A673 (cell line): ENCODE data around the gene PDE10A.

Experiments
- EZH2 ChIP-seq: fragments of 200-600 bp; sonication (generic); IDR thresholded peaks from 2 replicates; pipeline ENCODE4 v1.6.1; 2017; ENCODE audit warnings: borderline replicate concordance, low read depth, mild to moderate bottlenecking, mixed read lengths, antibody characterized with exemption, low read length; ENCODE audit not compliant: poor library complexity, severe bottlenecking
- TF ChIP-seq, protein P1 (sequence below): fragments of 300-800, 200-600 bp; sonication (generic); conservative IDR thresholded peaks from 2 replicates; pipeline ENCODE4 v1.5.1; 2017; ENCODE audit warnings: low read depth, mild to moderate bottlenecking, antibody characterized with exemption, low read length, moderate library complexity, mixed read lengths

DNA sequence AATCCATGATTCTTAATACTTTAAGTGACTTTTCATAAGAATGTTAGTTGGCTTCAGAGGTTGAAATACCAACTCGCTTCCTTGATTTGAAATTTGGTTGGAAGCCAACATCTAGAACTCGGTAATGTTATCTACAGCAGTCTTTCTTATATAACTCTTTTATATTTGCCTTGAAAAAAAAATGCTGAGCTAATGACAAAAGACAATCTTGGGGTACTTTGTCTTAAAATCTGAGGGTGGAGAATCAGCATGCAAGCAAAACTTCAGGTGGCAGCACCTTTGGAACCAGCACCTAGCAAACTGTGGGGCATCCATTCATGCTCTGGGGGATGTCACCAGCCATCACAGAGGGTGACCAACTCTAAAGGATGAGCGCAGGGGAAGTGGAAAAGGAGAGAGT lies 76.3 kb downstream of the PDE10A start:
- TF ChIP-seq EZH2, result no peak
- TF ChIP-seq, protein P1, sequence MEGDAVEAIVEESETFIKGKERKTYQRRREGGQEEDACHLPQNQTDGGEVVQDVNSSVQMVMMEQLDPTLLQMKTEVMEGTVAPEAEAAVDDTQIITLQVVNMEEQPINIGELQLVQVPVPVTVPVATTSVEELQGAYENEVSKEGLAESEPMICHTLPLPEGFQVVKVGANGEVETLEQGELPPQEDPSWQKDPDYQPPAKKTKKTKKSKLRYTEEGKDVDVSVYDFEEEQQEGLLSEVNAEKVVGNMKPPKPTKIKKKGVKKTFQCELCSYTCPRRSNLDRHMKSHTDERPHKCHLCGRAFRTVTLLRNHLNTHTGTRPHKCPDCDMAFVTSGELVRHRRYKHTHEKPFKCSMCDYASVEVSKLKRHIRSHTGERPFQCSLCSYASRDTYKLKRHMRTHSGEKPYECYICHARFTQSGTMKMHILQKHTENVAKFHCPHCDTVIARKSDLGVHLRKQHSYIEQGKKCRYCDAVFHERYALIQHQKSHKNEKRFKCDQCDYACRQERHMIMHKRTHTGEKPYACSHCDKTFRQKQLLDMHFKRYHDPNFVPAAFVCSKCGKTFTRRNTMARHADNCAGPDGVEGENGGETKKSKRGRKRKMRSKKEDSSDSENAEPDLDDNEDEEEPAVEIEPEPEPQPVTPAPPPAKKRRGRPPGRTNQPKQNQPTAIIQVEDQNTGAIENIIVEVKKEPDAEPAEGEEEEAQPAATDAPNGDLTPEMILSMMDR, result no peak
